SH-SY5Y (cell line): ENCODE results near the gene HOXB13.

Experiments
- GATA2 ChIP-seq: IDR thresholded peaks from 2 replicates; pipeline ENCODE4 v1.6.1; 2011; ENCODE audit warnings: mild to moderate bottlenecking, low read depth, low read length
- GATA3 ChIP-seq: IDR thresholded peaks from 2 replicates; pipeline ENCODE4 v1.6.1; 2011; ENCODE audit warnings: low read depth, mild to moderate bottlenecking, low read length, moderate library complexity

DNA sequence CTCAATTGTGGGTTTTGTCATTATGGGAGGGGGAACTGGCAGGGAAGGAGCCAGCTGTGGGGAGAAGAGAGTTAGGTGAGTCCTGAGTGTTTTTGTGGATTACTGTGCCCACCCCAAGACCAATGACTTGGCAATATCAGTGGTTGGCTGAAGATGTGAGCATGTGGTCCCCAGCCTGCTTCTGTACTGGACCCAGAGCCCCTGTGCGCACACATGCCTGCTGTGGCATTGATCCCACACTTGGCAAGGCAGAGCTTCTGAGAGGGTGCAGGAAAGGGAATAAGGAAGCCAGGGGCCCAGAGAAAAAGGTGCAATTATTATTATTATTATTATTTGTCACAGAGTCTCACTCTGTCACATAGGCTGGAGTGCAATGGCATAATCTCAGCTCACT lies 7.5 kb downstream of the HOXB13 start:
- TF ChIP-seq GATA2 (no peak), GATA3 (no peak)
